HG02885 (cell line): ENCODE data around the gene HSPA8.
"Not testable (repeated sequence)": the region's sequence is repeated elsewhere in the genome, so short reads cannot be mapped to it uniquely, and the experiment has no call there.

ENCODE experiments used
- ATAC-seq: cut with Tn5 transposase; IDR thresholded peaks from one replicate; pipeline ENCODE4 v1.9.1; 2021; ENCODE audit warnings: mild to moderate bottlenecking; ENCODE audit not compliant: unreplicated experiment, poor library complexity

The HSPA8 gene

DNA sequence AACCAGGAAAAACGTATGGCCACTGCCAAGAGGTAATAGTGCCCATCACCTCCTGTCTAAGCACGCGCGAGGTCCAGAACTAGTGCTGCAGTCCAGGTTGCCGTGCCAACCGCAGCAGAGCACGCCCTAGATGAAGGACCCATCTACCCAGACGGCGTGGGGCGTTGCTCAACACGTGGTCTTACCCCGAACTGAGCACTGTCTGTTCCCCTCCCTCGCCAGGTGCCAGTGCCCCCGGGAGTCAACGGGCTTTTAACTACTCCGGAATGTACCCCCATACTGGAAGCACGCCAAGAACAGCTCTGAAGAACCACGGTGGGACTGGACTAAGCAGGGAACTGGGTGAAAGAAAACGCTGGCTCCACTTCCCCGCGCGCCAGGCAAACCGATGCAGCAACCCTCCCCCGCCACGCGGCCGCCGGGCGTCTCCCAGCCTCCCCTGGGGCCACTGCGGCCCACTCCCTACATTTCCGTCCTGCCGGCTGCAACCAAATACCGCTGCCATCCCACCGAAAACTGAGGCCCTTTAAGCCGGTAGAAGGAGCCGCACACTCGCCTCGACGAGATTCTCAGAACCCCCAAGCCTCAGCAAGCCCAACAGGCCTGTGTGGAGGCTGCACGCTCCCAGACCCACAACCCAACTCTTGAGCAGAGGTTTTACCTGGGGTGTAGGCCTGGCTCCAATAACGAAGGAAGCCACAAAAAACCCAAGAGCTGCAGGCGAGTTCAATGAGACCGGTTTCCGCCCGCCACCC is at the start of gene HSPA8:
TSS of gene HSPA8 (minus strand) at position 734 of the 755 bp plus-strand sequence. CDS start 812 bp downstream, outside the sequence.
- ATAC-seq = no peak

- no peak for ATAC-seq
These were observed 49.5 kb upstream of the HSPA8 start for GRCh38 chr11:123111465-123111864.

- ATAC-seq = no peak
These were observed 48.5 kb upstream of the HSPA8 start for GRCh38 chr11:123110397-123110796.

GRCh38 chr11:123107945-123108495 is 46.1 kb upstream of the HSPA8 start:
- no peak for ATAC-seq

DNA sequence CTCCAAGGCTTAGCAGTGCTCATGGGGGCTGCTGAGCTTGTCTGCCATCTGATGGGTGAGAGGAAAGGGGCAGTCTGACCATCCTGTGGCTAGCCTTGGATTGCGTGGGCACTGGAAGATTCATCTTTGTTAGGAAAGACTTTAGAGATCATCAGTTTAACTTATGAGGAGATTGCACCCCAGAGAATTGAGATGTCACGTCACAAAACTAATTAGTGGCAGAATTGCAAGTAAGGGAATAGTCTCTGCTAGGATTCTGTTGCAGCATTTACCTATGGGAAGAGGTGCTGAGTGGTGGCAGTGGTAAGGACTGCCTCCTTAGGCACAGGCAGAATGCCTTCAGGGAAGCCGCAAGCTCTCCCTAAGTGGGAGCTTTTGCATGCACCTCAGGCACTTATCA is 42.8 kb upstream of the HSPA8 start:
- no peak for ATAC-seq

- ATAC-seq = no peak
These were observed 41.5 kb upstream of the HSPA8 start for GRCh38 chr11:123103326-123103980.

DNA sequence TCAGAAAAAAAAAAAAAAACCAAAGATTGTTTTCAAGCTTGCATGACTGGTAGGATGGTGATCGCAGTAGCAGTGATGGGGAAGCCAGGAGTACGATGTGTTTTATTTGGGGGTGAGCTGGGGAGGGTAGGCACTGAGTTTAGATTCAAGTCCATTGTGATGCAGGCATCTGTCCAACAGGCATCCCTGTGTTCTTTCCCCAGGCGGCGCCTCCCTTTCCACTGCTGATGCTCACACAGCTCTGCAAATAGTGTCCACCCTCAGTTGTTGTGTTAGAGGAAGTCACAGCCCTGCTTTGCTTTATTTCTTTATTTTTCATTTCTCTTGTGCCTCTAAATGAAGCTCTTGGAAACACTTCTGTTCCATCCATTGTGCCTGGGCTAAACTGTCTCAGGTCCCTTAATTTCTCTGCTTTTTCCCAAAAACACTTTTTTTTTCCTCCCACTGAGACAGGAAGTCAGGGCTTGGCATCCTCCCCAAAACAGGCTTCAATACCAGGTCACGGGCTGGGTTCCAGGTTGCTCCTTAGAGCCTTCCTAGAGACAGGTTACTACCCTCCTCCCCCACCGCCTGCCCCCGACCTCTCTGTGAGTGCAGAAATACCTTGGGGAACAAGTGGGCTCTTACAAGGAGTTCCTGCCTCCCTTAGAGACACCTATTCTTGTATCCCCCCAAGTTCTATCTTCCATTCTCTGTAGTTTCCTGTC is 38.6 kb upstream of the HSPA8 start:
- no peak for ATAC-seq

GRCh38 chr11:123098990-123099389 is 37.1 kb upstream of the HSPA8 start:
- ATAC-seq = no peak

DNA sequence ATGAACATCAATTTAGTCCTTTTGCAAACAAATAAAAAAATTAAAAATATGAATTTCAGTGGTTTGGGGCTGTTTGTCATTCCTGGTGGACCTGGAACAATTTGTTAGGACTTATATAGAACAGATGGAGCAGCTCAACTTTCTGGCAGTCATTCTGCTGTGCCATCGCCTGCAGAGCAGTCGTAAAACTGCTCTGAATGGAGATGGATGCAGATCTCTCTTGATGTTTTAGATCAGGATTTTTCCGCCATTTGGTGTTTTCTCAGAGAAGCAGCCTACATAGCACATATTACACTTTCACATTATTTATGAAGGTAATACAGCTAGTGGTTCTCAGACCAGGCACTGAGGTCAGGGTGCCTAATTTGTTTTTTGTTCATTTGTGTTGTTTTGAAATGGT is 31.8 kb upstream of the HSPA8 start:
- no peak for ATAC-seq

DNA sequence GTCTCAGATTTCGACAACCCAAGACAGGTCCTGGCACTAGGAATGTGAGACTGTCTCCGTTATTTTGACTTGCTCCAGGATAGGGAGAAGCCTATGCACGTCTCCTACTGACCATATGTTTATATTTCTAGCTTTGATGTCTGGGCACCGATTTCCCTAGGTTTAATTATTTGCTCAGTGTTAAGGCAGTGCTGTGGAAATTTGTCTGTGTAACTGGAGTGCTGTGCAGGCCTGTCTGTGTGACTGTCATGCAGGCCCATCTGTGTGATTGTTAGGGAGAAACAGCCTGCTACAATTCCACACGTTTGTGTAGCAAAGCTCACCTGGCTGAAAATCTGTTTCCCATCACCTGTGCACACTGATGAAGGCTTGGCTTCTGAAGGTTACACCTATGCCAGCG is 29.6 kb upstream of the HSPA8 start:
- ATAC-seq = no peak

- ATAC-seq = not testable (repeated sequence)
These were observed 28.2 kb upstream of the HSPA8 start for GRCh38 chr11:123090168-123090567.

DNA sequence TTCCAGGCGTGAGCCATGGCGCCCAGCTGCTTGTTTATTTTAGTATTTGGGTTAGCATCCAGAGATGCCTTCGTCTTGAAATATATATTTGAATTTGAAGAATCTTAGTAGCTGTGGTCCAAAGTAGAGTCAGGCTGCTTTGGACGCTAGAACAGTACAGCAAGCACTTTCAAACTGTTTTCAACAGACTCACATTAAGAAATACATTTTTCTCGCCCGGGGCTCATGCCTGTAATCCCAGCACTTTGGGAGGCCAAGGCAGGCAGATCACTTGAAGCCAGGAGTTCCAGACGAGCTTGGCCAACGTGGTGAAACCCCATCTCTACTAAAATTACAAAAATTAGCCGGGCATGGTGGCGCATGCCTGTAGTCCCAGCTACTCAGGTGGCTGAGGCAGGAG is 27.0 kb upstream of the HSPA8 start:
- ATAC-seq = not testable (repeated sequence)

DNA sequence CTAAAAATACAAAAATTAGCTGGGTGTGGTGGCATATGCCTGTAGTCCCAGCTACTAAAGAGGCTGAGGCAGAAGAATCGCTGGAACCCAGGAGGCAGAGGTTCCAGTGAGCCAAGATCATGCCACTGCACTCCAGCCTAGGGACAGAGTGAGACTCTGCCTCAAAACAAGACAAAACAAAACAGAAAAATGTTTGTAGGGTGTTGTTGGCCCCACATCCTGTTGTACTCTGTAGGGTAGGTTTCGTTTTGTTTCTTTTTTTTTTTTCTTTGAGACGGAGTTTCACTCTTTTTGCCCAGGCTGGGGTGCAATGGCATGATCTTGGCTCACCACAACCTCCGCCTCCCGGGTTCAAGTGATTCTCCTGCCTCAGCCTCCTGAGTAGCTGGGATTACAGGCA is 25.7 kb upstream of the HSPA8 start:
- ATAC-seq = peak; percentile 86

- ATAC-seq = no peak
These were observed 24.4 kb upstream of the HSPA8 start for GRCh38 chr11:123086305-123086704.

GRCh38 chr11:123085497-123085896 is 23.6 kb upstream of the HSPA8 start:
- ATAC-seq = no peak

- ATAC-seq = no peak
These were observed 22.5 kb upstream of the HSPA8 start for GRCh38 chr11:123084454-123084853.

DNA sequence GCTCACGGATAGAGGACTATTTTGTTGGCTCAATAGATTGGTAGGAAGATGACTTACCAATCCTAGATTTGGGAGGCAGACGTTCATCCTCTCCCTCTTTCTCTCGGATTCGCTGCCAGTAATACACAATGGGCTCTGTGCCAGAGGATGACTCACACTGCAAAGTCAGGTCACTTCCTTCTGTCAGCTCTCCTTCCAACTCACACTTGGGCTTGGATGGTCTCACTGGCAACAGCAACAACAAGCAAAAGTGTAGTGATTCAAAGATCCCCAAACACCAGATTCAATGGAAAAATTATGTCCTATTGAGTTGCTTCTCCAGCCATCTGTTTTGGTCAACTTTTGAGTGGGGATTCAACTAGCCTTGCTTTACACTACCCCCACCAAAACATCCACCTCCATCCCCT is 21.7 kb upstream of the HSPA8 start:
- no peak for ATAC-seq

DNA sequence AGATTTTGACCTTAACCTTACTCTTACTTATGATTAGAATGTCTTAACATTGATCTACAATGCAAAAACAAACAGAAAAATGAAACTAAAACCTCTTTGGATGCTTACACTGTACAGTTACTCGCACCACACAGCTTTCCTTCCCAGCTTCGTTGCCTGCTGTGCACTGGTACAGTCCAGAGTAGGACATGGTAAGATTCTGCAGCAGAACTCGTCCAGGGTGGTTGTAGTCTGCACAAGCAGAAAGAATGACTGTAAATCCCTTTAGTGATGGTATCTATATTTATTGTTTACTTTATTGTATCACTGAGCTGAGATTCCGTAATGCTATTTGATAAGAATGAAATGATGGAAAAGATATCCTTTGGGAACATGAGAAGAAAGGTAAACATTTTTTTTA is 21.0 kb upstream of the HSPA8 start:
- no peak for ATAC-seq

- no peak for ATAC-seq
These were observed 18.1 kb upstream of the HSPA8 start for GRCh38 chr11:123080015-123080414.

- ATAC-seq = no peak
These were observed 14.5 kb upstream of the HSPA8 start for GRCh38 chr11:123076484-123076883.
